Measurements from ENCODE around the gene LRRC74A.

DNA sequence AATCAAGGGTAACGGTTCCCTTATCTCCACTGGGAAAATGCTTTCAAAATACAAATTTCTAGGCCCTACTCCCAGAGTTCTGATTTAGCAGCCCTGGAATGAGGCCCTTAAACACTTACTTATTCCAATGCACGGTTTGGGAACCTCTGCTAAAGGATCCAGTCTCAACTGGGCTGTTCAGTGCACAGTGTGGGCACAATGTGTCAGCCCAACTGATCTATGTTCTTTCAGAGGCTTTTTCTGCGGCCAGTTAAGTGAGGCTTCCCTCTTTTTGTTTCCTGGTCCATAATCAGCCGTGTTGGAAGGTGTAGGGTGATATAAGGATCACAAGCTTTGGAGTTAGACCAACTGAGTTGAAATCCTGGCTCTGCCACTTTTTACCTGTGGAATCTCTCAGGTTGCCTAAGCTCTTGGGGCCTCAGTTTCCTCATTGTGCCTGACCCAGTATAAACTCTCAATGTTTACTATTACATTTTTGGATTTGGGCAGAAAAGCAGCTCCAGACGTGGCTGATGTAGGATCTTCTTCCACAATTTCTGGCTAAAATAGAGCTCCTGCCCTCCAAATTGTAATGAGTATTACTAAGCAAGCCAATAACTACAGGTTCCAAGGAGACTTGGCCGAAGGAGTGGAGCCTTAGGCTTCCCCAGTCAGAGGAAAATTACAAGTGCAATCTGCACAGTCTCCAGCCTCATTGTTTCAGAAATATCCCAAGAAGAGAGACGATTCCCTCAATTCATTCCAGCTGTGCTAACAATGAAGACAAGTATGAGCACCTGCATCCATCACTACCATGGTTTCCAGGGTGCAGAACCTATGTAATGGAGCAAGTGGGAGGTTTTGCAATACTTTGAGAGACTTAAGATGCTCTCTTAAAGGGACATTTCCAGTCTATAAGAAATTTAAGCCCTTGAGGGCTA lies 11.2 kb upstream of the LRRC74A start:
- TF ChIP-seq, protein P1, sequence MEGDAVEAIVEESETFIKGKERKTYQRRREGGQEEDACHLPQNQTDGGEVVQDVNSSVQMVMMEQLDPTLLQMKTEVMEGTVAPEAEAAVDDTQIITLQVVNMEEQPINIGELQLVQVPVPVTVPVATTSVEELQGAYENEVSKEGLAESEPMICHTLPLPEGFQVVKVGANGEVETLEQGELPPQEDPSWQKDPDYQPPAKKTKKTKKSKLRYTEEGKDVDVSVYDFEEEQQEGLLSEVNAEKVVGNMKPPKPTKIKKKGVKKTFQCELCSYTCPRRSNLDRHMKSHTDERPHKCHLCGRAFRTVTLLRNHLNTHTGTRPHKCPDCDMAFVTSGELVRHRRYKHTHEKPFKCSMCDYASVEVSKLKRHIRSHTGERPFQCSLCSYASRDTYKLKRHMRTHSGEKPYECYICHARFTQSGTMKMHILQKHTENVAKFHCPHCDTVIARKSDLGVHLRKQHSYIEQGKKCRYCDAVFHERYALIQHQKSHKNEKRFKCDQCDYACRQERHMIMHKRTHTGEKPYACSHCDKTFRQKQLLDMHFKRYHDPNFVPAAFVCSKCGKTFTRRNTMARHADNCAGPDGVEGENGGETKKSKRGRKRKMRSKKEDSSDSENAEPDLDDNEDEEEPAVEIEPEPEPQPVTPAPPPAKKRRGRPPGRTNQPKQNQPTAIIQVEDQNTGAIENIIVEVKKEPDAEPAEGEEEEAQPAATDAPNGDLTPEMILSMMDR (IDR thresholded peaks at IDR 0.05): no peak
- TF ChIP-seq RAD21 (IDR thresholded peaks at IDR 0.05; ENCODE audit: low read length) (no peak), SMC3 (IDR thresholded peaks at IDR 0.05; ENCODE audit: low read depth, low read length) (no peak), FOSL2 (IDR thresholded peaks at IDR 0.05; ENCODE audit: borderline replicate concordance, low read depth) (no peak), ZBTB33 (IDR thresholded peaks at IDR 0.05; ENCODE audit: borderline replicate concordance, low read depth) (no peak), REST (IDR thresholded peaks at IDR 0.05; ENCODE audit: low read depth, low read length) (no peak)

Data from SK-N-SH (cell line).